ENCODE results near the gene IFT88.

Gene IFT88

GRCh38 chr13:20565115-20565736 lies 1.7 kb upstream of the IFT88 start:
- no peak for DNase-seq

DNA sequence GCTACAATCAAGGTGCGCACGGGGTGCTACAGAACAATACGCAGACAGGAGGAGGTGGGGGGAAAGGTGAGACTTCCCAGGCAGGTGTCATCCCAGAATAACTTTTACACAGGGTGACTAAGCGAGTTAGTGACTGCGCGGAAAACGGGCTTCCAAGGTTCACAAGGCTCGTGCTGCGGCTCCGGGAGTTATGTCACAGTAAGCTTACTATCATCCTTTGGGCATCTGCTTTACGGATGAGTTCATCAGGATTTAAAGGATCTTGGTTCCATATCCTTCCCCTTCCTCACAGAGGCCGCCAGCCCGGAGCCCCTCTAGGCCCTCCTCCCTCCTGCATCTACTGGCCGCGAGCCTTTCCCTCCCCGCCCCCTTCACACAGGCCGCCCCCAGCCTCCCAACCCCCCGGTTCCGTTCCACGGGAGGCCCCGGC lies 474 bp upstream of the IFT88 start:
- peak; percentile 67 for DNase-seq

GRCh38 chr13:20567881-20568528 lies 1.0 kb downstream of the IFT88 start:
- DNase-seq = no peak

DNA sequence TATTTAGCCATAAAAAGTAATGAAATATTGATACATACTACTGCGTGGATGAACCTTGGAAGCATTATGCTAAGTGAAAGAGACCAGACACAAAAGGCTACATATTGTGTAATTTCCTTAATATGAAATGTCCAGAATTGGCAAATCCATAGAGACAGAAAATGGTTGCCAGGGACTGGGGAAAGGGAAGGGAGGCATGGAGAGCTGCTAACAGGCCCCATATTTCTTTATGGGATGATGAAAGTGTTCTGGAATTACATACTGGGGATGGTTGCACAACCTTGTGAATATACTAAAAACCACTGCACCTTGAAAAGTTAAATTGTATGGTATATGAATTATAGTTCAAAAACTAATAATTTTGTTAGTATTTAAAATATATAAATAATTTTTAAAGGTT lies 3.6 kb downstream of the IFT88 start:
- DNase-seq = no peak

- DNase-seq = no peak
These were observed 4.7 kb downstream of the IFT88 start for GRCh38 chr13:20571676-20572075.

DNA sequence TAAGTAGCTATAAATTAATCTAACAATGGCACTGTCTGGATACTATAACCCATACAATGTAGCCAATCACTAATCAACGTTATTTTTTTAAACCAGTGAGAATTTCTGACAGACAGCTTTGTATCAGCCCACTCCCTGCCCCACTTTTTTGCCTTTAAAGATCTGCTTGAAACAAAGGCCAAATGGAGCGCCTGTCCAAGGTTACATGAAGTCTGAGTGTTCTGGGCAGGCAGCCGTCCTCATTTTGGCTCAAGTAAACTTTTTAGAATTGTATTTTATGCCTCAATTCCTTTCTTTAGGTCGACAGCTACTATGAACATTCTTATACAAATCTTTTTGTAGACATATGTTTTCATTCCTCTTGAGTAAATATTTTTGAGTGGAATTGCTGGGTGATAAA lies 6.2 kb downstream of the IFT88 start:
- DNase-seq = no peak

DNA sequence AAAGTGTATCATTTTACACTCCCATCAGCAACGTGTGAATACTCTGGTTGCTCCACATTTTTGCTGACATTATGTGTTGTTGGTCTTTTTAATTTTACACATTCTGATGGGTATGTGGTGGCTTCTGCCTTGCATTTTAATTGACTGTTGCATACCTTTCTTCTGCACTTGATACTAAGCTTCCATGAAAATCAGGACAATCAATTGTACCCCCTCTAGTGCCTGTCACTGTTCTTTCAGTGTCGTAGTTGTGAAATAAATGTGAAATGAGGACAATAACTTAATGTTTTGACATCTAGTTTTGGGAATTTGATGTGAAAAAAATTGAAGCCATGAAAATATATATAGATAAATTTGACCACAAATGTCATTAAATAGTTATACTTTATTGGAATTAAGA lies 6.7 kb downstream of the IFT88 start:
- DNase-seq = no peak

DNA sequence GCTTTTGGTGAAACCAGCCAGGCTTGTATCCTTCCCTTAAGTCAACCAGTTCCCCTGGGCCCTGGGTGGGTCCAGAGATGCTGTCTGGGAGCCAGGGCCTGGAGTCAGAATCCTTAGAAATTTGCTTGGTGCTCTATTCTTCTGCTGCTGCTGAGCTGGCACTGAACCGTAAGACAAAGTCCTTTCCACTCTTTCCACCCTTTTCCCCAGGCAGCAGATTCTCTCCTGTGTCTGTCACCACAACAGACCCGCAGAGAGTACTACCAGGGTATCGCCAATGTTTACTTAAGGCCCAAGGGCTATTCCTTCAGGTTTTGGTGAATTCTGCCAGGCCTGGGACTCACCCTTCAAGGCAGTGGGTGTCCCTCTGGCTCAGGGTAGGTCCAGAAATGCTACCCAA lies 12.2 kb downstream of the IFT88 start:
- no peak for DNase-seq

DNA sequence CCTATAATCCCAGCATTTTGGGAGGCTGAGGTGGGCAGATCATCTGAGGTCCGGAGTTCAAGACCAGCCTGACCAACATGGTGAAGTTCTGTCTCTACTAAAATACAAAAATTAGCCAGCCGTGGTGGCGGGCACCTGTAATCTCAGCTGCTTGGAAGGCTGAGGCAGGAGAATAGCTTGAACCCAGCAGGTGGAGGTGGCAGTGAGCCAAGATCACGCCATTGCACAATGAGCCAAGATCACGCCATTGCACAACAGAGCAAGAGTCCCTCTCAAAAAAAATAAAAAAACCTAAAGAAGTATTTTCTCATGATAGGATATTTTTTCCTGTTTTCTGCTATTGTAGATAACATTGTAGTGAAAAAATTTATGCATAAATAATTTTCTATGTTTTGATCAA lies 13.3 kb downstream of the IFT88 start:
- DNase-seq = peak; percentile 10

- DNase-seq = no peak
These were observed 15.1 kb downstream of the IFT88 start for GRCh38 chr13:20582026-20582425.

DNA sequence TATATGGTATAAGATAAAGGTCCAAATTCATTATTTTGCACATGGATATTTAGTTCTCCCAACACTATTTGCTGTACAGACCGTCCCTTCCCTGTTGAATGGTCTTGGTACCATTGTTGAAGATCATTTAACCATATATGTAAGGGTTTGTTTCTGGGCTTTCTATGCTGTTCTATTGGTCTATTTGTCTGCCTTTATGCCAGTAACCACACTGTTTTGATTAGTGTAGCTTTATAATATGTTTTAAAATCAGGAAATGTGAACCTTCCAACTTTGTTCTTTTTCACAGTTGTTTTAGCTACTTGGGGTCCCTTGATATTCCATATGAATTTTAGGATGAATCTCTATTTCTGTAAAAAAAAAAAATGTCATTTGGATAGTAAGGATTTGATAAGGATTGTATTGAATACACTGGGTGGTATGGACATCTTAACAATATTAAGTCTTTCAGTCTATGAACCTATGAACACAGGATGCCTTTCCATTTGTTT lies 16.9 kb downstream of the IFT88 start:
- no peak for DNase-seq

DNA sequence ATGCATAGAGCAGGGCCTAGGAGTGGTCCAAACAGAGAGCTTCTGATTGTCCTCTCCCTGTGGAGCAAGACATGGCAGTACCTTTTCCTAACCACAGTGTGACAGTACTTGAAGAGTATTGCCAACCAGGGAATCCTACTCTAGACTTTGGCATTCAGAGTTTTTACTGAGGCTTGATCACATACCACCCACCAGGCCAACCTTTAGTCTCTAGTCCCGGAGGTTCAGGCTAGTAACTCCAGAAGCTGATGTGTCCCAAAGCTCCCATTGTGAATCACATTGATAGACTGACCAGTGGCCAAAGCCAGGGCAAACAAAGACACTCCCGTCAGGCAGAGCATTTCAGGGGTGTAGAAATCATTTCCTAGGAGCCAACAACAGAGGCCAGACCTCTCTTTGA lies 18.4 kb downstream of the IFT88 start:
- DNase-seq = no peak

DNA sequence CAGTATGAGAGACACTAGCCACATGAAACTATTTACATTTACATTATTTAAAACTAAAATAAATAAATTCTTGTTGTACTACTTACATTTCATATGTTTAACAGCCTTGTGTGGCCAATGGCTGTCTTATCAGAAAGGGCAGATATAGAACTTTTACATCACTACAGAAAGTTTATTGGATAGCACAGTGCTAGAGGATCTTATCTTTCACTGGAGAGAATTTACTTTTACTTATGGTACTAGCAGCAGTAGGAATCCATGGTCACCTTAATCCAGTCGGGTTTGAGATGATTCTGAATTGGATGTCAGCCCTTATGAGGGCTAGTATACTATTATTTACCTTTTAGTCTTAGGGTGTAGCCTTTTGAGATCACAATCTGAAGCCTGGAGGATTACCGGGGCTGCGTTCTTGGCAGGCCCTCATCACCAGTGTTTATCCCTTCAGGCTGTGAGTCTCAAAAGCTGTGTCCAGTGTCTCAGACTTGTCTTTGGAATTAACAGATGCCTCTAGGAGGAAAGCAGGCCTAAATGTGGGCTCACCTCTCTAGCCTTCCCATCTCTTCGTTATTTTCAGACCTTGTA lies 21.7 kb downstream of the IFT88 start:
- DNase-seq = no peak

GRCh38 chr13:20590561-20590960 lies 23.6 kb downstream of the IFT88 start:
- no peak for DNase-seq

DNA sequence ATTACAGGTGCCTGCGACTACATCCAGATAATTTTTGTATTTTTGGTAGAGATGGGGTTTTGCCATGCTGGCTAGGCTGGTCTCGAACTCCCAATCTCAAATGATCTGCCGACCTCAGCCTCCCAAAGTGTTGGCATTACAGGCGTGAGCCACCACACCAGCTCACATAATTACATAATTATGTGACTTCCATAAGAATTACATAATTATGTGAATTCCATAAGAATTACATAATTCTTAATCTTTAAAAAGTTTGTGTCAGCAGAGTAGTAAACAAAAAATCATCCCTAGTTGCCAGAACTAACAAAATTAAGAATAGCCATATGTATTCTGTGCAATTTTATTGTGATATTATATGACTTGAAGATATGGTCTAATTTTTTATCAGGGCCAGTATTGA lies 25.6 kb downstream of the IFT88 start:
- no peak for DNase-seq

GRCh38 chr13:20594280-20594679 lies 27.3 kb downstream of the IFT88 start:
- no peak for DNase-seq

DNA sequence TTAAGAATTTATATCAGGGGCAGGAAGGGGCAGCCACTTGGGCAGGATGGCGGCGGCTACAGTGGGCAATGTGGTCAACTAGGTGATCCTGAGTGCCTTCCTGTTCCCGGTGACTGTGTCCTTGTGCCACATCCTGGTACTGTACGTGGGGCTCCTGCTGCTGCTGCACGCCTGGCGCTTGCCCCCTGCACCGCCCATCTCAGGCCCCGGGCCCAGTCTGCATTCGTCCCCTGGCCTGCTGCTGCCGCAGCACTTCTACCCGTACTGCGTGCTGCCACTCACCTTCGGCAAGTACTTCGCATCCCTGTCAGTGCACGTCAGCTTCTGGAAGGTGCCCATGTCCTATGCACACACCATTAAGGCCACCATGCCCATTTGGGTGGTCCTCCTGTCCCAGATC lies 40.1 kb downstream of the IFT88 start:
- no peak for DNase-seq

DNA sequence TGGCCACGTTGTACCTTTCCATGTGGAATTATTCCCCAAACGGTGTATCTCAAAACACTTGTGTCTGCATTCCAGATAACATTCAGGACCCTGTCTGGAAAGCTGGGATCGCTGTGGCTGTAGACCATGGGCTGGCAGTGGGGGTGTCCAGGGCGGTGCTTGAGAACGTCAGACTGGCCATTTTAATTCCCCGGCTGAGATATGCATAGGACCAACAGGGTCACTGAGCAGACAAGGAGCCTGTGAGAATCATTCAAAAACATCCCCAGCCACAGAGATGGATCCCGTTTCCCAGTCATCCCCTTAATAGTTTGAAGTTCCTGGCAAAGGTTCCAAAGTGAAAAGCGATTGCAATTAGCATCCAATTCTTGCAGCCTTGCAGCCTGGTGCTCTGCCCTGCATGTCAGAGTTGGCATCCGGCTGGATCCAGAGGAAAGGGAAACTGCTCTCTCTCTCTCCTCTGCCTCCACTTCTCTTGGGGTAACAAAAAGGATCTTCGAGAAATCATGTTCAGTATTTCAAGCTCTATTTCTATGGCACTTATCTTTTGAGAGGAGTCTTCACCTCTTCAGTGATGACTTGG lies 41.6 kb downstream of the IFT88 start:
- DNase-seq = no peak

DNA sequence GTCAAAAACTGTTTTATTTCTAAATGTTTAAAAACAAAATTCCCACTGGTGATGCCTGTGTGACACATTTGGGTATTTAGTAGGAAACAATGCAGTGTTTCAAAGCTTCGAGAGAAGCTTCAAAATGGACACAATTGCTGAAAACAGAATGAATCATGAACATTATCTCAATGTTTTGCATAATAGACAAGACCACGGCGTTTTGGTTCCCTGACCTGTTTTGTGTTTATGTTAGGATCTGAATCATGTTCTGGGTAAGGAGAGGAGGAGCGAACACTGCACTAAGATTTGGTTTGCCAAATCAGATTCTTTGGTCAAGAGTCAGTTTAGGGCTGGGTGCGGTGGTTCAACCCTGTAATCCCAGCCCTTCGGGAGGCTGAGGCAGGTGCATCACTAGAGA lies 42.2 kb downstream of the IFT88 start:
- no peak for DNase-seq

GRCh38 chr13:20610006-20610405 lies 43.0 kb downstream of the IFT88 start:
- no peak for DNase-seq

GRCh38 chr13:20616059-20616797 lies 49.3 kb downstream of the IFT88 start:
- DNase-seq = no peak

DNA sequence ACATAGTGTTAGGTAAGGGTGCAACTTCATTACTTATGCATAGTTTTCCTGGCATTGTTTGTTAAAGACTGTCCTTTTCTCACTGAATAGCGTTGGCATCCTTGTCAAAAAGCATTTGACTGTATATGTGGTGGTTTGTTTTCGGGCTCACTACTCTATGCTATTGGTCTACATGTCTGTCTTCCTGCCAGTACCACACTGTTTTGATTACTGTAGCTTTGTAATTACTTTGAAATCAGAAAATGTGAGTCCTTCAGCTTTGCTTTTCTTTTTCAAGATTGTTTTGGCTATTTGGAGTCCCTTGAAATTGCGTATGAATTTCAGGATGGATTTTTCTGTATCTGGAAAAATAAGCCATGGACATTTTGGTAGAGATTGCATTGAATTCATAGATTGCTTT lies 56.0 kb downstream of the IFT88 start:
- DNase-seq = no peak

GRCh38 chr13:20624213-20624612 lies 57.3 kb downstream of the IFT88 start:
- DNase-seq = no peak

Data from NCI-H69 (cell line).